HG02840 (cell line): ENCODE results near the gene TMEM132D.

Source experiments
- ATAC-seq: cut with Tn5 transposase; IDR thresholded peaks from one replicate; pipeline ENCODE4 v1.9.1; 2021; ENCODE audit warnings: mild to moderate bottlenecking, moderate library complexity, moderate number of reproducible peaks; ENCODE audit not compliant: unreplicated experiment, low FRiP score

Gene TMEM132D

GRCh38 chr12:129873833-129874208, 30.0 kb downstream of the TMEM132D start:
- ATAC-seq = no peak

DNA sequence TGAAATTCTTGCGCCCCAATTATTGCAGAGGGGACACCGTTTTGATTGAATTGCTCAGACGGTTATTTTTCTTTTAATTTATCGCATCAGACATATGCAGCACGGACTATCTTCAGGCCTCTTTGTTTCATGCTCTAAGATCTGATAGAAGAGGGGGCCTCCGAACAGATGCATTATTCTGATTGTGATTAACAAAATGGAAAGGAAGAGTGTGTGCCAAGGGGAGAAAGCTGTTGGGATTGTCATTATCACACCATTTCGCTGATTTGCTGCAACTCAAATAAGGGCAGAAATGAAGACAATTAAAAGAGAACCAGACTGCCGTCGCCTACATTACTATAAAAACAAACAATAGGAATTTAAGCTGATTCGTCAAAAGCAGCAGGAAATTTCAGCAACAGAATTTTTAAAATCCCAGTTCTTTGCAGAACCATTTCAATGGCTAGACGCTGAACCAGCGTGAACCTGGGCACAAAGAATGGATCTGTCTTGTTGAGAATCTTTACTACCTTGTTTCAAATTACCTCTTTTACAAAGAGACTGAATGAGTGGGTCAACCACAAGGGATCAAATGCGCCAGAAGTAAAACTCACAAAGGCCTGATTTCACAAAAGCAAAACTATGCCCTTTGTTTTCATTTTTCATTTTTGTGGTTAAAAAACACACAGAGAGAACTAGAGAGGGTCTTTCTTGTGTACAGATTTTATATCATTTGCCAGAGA, 30.6 kb downstream of the TMEM132D start:
- ATAC-seq = no peak

DNA sequence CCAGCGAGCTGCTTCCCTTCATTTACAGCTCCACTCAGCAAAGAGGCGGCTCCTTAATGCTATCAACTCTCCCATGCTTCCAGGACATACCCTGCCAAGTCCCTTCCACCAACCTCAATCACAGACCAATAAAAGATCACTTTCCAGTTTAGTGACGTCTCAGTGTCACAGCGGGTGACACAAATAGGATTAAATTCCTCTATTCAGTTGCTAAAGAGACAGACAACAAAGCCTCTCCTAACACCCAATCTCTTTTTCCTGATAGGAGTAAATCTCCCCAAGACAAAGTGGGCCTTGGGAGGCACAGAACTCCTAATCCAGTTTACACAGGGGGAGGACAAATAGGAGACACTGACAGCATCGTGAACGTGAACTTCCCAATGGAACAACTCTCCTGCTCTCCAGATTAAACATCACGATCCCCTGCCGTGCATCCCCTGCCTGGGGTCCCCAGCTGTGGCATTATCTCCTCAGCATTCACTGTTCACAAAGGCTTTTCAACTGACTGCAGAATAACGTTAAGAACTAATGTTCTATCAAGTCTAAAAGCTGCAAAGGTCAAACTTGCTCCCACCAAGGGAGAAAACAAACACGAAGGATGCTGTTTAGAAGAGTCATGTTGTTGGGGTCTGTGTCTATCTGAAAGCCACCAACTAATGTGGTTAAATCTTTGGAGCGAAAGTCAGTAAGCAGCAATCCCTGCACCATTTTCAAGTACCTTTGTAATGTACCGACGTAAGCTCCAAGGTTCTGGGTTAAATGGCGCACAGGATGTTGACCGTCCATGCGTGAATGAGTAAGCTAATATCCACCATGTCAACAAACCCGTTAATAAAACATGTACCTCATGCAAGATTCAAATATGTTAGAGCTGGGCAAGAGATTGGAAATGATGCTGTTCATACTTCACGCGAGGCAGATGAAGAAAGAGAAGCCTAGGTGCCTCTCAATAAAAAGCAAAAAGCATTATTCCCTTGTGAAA, 31.5 kb downstream of the TMEM132D start:
- no peak for ATAC-seq

- no peak for ATAC-seq
Observed at GRCh38 chr12:129870796-129871195, 33.0 kb downstream of the TMEM132D start.

DNA sequence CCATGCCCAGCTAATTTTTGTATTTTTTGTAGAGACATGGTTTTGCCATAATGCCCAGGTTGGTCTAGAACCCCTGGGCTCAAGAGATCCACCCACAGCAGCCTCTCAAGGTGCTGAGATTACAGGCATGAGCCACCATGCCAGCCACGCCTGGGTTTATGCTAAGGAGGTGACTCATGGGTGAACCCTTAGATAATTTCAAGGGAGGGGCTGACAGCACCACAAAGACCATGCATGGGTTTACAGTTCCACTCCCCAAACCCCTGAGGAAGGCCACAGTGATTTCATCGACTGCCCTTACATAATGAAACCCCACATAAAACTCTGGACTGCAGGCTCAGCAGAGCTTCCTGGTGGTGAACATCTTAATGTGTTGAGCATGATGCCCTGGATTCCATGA, 33.7 kb downstream of the TMEM132D start:
- ATAC-seq = no peak

GRCh38 chr12:129868575-129868974, 35.2 kb downstream of the TMEM132D start:
- ATAC-seq = no peak

DNA sequence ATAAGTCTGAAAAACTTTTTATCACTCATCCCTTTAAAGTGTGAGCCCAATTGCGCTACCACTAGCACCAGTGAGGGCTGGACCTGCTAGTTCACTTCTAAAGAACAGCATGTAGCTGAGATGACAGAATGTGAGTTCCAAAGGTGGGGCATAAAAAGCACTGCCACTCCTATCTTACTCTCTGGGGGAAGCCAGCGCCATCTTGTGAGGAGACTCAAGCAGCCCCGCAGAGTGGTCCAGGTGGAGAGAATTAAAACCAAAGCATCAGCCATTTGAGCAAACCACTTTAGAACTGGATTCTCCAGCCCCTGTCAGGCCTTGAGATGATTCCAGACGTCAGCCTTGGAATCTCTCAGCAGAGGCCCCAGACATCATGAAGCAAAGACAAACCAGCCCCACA, 39.9 kb downstream of the TMEM132D start:
- no peak for ATAC-seq

DNA sequence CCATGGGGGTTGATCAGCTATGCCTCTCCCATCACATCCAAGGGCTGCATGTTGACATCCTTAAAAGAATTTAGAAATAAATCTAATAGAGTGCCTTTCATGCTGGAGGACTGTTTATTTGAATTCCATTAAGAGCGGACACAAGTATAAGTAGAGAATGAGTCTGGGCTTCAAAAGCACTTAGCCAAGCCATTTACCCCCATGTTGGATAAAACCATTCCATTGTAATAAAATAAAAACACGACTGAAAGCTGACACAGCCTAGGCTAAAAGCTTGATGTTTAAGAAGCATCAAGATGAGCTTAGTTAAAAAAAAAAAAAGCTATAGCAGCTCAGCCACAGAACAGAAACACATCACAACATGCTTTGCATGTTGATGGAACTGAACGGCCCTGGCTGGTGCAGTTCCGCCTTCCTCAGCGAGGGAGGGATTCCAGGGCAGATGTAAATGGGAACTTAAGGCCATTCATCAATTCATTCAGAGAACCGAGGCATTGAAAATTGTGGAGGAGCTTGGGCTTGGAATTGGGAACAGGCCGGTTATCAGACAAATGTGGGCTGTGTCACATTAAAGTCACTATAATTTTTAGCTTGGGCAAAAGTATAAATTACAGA, 41.2 kb downstream of the TMEM132D start:
- no peak for ATAC-seq

- ATAC-seq = no peak
Observed at GRCh38 chr12:129861951-129862350, 41.9 kb downstream of the TMEM132D start.

GRCh38 chr12:129854591-129854990, 49.2 kb downstream of the TMEM132D start:
- no peak for ATAC-seq

- no peak for ATAC-seq
Observed at GRCh38 chr12:129851296-129851695, 52.5 kb downstream of the TMEM132D start.

DNA sequence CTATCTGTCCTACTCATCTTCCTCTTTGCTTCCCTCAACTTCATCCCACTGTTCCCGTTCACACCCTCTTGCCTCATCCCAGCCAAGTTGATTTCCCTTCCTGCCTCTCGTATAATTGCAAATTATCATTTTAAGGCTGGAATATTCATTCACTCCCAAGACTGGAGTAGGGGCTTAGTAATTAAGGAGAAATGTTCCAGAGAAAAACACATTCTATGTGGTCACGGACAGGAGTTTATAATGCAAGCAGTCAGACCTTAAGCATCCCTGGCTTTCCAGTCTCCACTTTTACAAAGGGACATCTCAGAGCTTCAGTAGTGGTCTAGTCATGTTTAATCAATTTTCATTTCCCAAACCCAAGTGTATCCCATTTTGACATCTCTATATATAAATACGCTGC, 54.9 kb downstream of the TMEM132D start:
- no peak for ATAC-seq

- no peak for ATAC-seq
Observed at GRCh38 chr12:129847063-129847462, 56.8 kb downstream of the TMEM132D start.

GRCh38 chr12:129844662-129845220, 59.1 kb downstream of the TMEM132D start:
- ATAC-seq = no peak

- ATAC-seq = no peak
Observed at GRCh38 chr12:129841251-129841650, 62.6 kb downstream of the TMEM132D start.

DNA sequence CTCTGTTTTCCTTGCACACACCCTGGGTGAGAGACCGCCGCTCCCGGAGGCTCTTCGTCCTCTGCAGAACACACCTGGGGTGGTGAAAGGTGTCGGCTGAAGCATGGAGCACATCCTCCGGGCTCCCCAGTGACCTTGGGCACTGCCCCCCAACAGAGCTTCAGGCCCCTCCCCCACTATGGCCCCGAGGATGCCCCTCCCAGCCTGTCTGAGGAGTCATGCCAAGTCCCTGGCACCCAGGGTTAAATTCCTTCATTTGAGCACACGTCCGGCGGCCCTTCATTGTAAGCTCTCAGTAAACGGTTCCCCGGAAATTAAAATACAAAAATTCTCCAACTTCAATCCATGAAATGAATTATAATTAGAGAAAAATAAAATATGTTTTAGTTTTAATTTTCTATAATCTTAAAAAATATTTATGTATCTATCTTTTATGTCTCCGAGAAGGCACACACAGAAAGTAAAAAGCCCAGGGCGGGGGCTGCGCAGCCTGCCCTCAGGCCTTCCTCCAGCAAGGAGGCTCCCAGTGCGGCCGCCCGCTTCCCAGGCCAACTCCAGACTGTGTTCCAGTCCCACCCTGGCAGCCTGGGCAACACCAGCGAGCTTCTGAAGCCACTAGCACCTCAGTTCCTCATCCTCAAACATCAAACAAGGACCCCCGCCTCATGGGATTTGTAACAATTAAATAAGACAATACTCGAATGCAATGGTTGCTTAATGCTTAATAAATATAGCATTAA, 63.5 kb downstream of the TMEM132D start:
- ATAC-seq = no peak

DNA sequence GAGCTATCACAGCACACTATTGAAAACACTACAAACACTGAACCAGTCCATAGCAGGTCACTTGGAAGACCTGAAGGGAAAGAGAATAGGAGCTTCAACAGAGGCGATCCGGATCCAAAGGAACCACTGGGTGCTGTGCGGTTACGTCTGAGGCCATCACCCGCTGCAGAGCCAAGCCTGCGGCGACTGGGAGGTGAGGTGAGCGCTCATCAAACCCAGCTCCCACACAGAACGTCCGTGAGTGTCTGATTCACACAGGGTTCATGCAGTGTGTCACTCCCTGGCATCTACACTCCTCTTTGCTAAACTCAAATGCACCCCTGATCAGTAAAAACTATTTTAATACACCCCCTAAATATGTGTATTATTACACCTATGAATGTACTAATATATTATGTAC, 64.1 kb downstream of the TMEM132D start:
- ATAC-seq = no peak

GRCh38 chr12:129831294-129831693, 72.5 kb downstream of the TMEM132D start:
- ATAC-seq = no peak

DNA sequence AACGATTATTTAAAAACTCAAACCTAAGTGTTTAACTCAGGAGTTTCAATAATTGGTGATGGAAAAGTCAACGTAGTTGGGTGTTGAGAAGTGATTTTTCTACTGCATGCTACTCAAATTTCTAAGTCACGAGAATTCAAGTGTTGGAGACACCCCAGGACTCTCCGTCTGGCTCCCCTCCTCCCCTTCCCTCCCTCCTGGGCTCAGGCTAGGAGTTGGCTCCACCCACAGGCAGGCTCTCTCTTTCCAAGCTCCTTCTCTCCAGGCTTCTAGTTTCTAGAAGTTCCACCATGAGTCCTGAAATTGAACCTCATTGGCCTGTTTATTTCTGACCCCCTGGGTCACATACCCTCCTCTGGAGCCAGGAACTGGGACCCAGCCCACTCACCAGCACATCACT, 73.0 kb downstream of the TMEM132D start:
- ATAC-seq = no peak

DNA sequence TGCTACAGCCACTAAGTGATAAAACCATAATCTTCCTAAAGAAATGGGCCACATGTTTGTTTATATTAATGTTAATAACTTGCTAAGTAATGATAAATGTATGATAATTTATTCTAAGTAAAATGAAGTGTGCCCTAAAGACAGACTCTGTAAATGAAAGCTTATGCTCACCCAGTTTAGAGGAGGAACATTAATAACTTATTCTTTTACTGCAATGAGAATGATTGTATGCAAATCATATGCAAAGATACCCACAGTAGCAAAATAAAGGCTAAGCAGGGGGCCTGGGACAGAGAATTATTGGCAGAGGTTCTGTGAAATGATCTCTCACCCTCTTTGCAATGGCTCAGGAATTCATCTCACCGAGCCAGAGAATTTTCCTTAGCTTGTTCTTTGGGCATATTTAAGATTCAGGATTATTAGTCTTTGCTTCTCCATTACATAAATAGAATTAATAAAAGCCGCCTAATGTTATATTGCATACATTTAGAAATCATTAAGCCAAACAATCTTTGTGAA, 75.9 kb downstream of the TMEM132D start:
- ATAC-seq = no peak
